Measurements from ENCODE around the gene SLC41A3. TPM values are rescaled to one million over a fixed set of nuclear protein-coding genes. Genes with fewer than 3 reads are reported as not detected.

SLC41A3 gene
- total and polyA plus RNA-seq, 2 of the 8 experiments (the other 6 are each of a cell fraction or from before 2014, with no cell fraction given), result 30.2 to 56.4 TPM

DNA sequence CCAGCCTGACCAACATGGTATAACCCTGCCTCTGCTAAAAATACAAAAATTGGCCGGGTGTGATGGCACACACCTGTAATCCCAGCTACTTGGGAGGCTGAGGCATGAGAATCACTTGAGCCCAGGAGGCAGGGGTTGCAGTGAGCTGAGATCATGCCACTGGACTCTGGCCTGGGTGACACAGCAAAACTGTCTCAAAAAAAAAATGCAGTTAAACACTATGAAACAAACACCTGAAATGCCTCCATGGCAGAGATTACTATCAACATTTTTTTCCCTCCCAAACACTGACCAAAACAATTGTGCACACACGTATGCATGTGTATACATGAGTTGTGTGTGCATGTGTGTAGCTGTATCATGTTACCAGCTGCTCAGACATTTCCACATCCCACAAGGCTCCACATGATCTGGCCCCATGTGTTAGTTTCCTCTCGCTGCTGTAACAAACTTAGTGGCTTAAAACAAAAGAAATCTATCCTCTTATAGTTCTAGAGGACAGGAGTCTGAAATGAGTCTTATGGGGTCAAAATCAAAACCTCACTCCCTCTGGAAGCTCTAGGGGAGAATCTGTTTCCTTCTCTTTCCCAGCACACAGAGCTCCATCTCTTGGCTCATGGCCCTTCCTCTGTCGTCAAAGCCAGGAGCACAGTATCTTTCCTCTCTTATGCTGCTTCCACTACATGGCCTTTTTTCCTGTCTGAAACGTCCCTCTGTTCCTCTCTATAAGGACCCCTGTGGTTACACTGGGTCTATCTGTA lies 34.5 kb downstream of the SLC41A3 start (continued):
- no peak for TF ChIP-seq FOSL1 (IDR thresholded peaks at IDR 0.05; ENCODE audit: insufficient read depth, low read depth, low read length)
- TF ChIP-seq KDM5A (IDR thresholded peaks at IDR 0.05; ENCODE audit: low read length), result no peak
- no peak for TF ChIP-seq KDM1A (IDR thresholded peaks at IDR 0.05; ENCODE audit: borderline replicate concordance, low read length)
- no peak for TF ChIP-seq CEBPB (IDR thresholded peaks at IDR 0.05; ENCODE audit: low read depth, low read length)
- no peak for TF ChIP-seq CBX8 (IDR thresholded peaks at IDR 0.05; ENCODE audit: borderline replicate concordance, low read depth, low read length)
